ENCODE measurements around the gene TPM4.
"Not testable (repeated sequence)": the region's sequence is repeated elsewhere in the genome, so short reads cannot be mapped to it uniquely, and the experiment has no call there.

TPM4 gene

DNA sequence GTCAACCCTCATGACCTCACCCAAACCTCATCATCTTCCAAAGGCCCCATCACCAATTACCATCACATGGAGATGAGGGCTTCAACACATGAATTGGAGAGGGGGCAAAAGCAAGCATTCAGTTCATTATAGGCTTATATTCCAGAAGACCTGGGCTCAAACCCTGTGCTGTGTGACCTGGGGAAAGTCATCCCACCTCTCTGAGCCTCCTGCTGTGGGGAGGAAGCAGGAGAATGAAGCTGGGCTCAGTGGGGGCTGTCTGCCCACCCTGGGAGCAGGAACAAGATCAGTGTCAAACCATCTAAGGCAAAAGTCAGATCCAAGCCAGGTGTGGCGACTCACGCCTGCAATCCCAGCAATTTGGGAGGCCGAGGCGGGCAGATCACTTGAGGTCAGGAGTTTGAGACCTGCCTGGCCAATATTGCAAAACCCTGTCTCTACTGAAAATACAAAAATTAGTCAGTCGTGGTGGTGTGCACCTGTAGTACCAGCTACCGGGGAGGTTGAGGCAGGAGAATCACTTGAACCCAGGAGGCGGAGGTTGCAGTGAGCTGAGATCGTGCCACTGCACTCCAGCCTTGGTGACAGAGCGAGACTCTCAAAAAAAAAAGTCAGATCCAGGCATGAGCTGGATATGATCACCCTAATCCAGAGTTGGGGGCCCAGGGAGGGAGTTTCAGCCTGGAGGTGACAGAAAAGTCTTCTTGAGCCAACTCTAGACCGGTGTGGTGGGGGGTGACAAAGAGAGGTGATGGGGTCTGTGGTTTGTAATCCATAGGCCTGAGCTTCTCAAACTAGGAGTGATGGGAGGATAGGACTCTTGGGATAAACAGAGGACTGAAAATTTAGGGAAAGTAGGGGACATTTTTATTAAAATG is 1.6 kb upstream of the TPM4 start:
- DNase-seq: no peak

DNA sequence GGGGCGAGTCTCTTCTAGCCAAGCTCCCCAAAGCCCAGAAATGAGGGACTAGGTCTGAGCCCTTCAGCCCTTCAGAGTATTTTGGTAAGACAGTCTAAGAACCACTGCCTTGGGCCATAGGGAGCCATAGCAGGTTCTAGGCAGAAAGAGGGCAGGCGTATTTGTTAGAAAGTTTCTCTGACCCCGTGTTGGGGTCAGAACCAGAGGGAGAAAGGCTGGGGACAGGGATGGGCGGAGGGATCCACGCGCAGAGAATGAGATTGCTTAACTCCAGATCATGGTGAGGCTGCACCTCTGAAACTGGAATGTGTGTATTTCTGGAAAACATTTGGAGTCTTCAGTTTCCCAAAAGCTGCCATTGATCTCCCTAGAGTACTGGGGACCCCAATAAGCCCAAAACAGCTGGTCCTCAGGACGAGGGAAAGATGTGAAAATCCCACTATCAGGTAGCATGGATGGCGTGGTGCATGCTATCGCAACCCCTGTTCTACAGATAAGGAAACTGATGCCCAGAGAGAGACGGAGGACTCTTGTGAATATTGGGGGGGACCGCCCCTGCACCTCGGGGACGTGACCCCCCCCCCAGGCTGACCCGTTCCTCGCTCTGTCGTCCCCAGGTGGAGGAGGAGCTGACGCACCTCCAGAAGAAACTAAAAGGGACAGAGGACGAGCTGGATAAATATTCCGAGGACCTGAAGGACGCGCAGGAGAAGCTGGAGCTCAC is 703 bp upstream of the TPM4 start:
- DNase-seq: no peak

DNA sequence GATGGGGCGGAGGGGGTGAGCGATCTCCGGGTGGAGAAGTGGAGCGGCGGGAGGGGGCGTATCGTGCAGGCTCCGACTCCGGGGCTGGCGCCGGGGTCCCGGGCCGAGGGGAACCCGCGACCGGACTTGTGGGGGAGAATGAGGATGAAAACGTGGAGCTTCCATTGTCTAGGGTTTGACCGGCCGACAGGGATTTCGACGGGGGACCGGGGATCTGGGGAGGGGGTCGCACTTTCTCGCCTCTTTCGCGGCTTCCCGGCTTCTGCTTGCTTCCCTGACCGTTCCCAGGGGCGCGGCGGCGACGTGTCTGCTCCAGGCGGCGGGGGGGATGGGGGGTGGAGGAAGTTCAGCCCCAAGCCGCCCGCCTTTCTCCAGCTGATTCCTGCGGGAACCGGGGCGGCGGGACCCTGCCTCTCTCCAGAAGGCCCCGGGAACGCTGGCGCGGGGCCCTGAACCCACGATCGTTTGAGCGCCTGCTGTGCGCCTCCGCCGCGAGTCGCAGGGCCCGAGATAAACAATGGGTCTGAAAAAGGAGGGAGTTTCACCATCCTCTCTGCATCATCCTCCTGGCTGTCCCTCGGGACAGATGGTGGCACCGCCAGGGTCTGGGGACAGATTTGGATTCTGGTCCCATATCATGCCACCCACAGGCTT is 790 bp downstream of the TPM4 start:
- DNase-seq: no peak

DNA sequence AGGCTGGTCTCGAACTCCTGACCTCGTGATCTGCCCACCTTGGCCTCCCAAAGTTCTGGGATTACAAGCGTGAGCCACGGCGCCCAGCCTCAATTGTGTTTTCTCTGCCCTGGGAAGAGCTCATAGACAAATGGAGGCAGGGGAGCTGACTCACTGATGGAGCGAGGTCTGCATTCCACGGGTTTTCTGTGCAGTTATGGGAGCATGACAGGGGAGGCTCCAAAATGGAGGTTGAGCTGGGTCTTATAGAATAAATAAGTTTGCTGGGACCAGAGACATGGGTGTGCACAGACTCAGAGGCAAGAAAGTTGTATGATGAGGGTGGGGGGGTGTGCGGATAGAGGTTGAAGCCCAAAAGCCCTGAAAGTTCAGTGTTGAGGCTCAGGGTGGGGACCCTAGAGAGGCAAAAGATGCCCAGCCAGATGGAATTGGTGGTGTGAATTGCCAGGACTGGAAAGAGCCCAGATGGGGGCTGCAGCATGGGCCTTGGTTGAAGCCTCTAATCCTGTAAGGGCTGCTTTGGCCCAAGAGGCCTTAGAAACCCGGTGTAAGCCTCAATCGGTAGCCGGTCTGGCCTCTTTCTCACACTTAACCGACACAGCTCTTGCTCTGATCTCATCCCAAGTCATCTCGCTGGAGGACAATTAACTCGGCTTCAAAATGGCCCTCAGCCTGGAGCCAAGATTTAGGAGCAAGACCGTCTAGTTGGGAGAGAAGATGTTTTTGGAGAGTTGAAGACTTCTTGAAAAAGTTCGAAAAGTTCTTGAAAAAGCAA is 1.9 kb downstream of the TPM4 start:
- DNase-seq: peak; percentile 74

DNA sequence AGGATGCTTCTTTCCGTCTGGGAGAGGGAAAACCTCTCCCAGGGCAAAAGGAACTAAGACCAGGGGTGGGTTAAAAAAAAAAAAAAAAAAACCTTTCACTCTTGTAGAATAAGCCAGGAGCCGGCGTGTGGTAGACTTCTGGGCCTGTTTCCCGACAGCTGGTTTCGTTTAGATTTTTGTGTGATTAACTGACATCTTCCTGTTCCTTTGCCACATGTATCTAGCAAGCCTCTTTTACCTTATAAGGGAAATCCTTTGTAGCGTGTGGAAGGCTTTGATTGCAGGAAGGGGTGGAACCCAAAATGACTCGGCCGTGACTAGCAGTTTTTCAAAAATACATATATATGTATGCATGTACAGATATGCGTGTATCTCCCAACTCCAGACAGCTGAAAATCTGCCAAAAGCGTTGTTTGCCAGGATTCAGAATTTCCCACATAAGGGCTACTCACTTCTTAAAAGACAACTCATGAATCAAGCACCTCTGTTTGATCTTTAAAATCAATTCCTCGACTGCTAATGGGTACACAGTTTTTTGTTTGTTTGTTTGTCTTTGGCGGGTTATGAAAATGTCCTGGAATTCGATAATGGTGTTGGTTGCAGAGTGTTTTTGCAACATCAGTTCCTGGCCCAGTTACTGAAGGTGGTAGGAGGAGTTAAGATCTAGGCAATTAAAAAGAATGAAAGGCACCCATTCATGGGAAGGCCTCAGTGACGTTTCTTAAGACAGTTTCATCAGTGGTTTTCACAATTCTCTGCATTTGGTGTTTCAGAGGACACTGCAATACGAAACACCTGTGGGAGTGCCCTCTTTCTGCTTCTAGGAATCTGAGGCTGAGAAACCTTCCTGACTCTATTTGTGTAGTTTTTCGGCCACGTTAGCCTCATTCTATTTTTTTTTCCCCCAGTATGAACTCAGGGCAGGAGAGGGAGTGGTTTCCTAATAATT is 2.7 kb downstream of the TPM4 start:
- DNase-seq: no peak

DNA sequence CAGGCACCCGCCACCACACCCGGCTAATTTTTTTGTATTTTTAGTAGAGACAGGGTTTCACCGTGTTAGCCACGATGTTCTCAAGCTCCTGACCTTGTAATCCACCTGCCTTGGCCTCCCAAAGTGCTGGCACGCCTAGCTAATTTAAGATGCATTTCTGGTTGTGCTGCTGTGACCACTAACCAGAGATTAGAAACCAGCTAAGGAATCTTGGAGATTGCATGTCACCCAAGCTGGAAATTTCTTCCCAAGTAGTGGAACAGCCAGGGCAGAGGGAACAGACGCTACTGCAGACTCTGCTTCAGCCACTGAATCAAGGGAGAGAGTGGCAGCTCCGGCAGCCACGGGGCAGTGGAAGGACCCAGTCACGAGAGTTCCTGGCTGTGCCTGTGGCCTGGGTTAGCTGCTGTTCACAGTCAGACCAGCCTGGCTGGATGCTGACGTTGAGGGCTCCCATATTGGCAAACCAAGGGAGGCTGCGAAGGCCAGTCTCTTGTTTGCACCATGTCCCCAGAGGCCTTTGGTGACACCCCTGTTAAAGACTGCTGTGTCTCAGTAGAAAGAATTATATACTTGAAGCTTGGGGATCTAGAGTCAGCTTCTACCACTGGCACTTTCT is 7.9 kb downstream of the TPM4 start:
- no peak for DNase-seq

DNA sequence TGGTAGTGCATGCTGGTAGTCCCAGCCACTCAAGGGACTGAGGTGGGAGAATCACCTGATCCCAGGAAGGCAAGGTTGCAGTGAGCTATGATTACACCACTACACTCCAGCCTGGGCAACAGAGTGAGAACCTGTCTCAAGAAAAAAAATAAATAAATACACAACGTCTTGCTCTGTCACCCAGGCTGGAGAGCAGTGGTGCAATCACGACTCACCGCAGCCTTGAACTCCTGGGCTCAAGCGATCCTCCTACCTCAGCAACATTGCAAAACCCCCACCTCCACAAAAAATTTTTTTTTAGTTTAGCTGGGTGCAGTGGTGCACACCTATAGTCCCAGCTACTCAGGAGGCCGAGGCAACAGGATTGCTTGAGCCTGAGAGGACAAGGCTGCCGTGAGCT is 8.8 kb downstream of the TPM4 start:
- no peak for DNase-seq

DNA sequence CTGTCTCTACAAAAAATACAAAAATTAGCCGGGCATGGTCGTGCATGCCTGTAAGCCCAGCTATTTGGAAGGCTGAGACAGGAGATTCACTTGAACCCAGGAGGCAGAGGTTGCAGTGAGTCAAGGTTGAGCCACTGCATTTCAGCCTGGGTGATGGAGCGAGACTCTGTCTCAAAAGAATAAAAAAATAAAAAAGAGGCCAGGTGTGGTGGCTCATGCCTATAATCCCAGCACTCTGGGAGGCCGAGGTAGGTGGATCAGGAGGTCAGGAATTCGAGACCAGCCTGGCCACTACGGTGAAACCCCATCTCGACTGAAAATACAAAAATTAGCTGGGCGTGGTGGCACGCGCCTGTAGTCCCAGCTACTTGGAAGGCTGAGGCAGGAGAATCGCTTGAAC is 11.1 kb downstream of the TPM4 start:
- DNase-seq: not testable (repeated sequence)

DNA sequence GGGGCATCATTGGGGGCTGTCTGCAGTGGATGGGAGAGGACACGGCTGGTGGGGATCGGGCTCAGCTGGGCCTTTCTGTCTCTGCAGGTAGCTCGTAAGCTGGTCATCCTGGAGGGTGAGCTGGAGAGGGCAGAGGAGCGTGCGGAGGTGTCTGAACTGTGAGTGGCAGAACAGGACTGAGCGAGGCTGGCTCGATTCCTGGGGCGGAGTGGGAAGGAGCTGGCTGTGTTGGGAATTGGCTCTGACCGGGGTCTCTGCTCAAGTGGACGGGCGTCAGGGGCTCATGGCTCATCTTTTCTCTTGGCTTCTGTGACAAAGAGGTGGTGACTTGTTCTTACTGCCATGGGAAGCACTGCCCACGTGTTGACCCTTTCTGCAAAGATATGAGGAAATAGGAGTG is 11.6 kb downstream of the TPM4 start:
- no peak for DNase-seq

DNA sequence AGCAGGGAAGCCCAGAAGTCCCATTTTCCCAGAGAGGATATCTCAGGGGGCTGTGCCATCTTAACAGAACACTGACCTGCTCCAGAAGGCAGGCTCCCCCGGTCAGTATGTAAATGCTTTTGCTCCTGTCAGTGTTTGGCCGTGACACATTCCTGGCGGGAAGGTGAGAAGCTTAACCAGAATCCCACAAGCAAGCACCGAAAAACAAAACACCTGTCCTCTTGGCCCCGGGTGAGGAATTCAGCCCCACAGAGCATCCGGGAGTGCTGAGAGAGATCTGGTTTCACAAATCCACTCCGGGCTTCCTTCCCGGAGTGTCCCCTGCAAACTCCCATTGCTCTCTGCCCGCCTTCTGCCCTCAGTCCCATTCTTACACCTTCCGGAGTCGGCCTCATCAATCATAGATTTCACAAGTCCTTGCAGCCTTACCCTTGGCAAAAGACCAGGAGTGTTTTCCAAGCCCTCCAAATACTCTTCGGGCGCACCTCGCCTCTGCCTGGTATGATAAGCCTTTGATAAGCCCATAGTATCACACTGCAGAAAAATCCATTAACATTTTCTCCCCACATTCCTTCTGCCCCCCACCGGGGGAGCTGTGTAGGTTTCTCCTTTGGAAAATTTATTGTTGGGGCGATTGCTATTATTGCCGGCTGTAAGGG is 12.2 kb downstream of the TPM4 start:
- DNase-seq: no peak

DNA sequence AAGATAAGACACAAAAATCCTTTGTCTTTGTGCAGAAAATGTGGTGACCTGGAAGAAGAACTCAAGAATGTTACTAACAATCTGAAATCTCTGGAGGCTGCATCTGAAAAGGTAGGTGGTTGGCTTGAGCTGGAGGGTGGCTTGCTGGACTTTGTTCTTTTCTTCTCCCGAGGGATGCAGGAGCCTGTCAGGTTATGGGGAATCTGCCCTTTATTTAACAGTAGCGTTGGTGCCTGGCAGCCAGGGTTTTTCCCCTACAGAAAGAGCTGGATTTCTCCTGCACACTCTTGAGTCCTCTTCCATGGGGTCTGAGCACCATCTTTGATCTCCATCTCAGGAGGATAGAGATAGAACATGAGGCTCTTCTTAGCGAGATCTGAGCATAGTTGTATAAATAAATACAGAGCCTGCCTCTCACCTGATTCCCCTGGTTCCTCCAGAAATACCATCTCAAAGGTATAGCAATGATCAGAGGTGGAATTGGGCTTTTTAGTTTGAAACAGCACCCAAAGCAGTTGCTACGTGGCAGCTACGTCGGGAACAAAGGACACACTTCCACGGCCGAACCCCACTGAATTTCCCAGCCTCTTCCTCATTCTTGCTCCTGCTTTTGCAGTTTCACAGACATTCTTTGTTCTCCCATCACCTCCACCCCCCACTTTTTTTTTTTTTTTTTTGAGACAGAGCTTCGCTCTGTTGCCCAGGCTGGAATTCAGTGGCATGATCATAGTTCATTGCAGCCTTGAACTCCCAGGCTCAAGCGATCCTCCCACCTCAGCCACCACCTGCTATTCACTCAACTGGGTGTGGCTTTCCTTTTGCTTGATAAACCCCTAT is 12.9 kb downstream of the TPM4 start:
- no peak for DNase-seq

DNA sequence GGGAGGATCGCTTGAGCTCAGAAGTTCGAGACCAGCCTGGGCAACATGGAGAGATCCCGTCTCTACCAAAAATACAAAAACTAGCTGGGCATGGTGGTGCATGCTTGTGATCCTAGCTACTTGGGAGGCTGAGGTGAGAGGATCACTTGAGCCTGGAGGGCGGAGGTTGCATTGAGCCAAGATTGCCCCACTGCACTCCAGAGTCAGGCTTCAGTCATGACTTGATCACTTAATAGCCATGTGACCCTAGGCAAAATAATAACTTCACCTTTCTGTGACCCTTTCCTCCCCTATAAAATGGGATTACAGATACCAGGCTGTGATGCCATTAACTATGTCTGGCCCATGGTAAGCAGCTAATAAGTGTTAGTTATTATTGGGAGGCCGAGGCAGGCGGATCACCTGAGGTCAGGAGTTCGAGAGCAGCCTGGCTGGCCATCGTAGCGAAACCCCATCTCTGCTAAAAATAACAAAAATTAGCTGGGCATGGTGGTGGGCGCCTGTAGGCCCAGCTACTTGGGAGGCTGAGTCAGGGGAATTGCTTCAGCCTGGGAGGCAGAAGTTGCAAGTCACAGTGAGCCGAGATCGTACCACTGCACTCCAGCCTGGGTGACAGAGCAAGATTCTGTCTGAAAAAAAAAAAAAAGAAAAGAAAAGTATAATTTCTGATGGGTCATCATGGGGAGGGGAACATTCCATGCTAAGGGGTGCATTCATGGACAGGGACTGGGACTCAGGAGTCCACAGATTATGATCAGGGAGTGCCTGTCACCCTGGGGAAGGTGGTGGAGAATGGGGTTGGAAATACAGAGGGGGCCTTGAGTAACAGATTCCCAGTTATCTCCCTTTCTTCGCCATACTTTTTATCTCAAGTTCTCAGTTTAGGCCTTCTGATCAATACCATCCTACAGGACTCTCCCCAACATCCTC is 15.5 kb downstream of the TPM4 start:
- no peak for DNase-seq

DNA sequence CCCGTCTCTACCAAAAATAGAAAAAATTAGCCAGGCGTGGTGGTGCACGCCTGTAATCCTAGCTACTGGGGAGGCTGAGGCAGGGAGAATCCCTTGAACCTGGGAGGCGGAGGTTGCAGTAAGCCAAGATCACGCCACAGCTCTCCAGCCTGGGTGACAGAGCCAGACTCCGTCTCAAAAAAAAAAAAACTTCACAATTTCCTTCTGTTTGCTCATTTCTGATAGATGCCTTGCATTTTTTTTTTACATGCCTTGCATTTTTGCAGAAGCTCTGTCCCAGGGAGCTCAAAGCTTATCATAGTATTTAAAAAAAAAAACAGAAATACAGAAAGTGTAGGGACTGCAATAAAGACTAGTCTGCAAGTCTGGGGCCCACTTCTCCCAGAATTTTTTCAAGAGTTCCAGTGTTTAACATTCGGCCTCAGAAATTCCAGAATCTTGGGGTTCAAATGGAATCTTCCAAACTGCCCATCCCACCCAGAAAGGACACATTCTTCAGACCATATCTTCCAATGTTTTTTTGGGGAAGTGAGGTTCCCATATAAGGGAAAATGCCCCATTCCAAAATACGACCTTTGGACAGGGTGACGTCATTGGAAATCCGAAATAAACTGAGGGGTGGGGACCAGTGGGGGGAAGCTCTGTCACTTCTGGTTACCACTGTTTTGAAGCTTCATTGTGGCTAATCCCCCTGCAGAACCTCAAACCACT is 18.2 kb downstream of the TPM4 start:
- DNase-seq: no peak

DNA sequence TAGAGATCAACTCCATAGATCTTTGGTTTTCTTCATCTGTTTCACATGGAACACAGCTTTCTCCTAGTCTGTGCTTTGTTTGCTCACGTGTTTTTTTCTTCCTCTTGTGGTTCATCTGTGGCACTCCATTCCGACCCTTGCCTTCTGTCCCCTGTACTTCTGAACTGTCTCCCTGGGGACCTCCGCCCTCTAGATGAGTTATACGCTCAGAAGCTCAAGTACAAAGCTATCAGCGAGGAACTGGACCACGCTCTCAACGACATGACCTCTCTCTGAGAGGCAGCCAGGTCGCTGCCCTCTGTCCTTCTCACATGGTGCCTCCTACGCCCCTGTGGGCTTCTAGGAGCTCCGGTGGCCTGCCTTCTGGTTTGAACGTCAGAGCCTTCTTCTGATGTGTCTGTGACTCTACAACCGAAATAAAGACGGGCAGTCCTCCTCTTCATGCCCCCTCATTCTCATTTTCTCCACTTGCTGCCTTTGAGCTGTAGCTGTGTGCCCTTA is 18.8 kb downstream of the TPM4 start:
- DNase-seq: no peak

DNA sequence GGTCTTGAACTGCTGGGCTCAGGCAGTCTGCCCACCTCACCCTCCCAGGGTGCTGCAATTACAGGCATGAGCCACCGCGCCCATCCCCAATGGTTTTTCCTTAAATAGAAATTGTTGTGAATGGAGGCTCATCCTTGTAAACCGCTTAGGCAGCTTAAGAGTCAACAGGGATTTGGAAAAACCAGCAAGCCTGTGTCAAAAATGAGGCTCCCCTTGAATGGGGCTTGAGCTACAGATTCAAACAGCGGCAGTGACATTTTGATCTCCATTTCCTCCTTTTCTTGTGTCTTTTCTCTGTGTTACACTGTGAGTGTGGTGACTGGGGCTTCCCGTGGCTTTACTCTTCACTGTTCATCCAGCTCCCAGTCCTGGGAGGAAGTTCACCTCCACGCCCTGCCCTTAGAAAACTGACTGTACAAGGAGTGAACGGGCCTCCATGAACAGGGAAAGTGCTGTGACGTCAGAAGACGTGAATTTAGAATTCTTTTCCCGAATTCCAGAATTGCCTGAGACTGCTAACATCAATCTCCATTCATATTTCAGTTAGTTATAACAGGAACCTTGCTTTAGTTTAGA is 20.1 kb downstream of the TPM4 start:
- DNase-seq: no peak

DNA sequence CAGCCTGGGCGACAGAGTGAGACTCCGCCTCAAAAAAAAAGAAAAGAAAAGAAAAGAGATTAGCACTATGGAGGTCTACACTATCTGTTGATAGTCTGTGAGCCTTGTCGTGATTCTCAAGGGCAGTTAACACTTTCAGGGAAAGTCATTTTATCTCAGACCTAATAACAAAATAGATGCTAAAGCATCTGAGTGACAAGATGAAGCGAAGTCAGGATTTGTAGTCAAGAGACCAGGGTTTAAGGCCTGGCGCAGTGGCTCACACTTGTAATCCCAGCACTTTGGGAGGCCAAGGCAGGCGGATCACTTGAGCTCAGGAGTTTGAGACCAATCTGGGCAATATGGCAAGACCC is 22.1 kb downstream of the TPM4 start:
- no peak for DNase-seq

DNA sequence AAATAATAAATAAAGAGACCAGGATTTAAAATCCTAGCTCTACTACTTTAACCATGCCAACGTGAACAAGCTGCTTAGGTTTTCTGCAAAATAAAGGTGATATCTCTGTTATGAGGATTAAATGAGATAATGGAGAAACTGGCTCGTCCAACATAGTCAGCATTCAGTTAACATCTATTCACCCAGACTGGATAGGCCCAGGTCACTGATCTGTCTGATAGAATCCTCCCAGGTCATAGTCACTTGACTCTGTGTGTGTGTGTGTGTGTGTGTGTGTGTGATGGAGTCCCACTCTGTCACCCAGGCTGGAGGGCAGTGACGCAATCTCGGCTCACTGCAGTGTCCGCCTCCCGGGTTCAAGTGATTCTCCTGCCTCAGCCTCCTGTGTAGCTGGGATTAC is 22.5 kb downstream of the TPM4 start:
- no peak for DNase-seq

Measured in islet precursor cell (in vitro differentiated cells).